DMS53 (cell line): ENCODE results near the gene ZBTB7C.

ENCODE experiments used
- DNase-seq: peaks from one replicate; lab custom pipeline; 2025; lab: John Stamatoyannopoulos, UW

Gene ZBTB7C

GRCh38 chr18:48323151-48323550, 86.0 kb downstream of the ZBTB7C start:
- DNase-seq = no peak

GRCh38 chr18:48321536-48321935, 87.6 kb downstream of the ZBTB7C start:
- DNase-seq = no peak

GRCh38 chr18:48321121-48321520, 88.1 kb downstream of the ZBTB7C start:
- DNase-seq = peak; percentile 84

GRCh38 chr18:48320639-48320945, 88.6 kb downstream of the ZBTB7C start:
- DNase-seq = no peak

GRCh38 chr18:48319801-48320638, 89.2 kb downstream of the ZBTB7C start:
- DNase-seq = peak; percentile 100

- no peak for DNase-seq
Measured at GRCh38 chr18:48318436-48318835, 90.7 kb downstream of the ZBTB7C start.

GRCh38 chr18:48317781-48318381, 91.3 kb downstream of the ZBTB7C start:
- DNase-seq = no peak

- no peak for DNase-seq
Measured at GRCh38 chr18:48316177-48316576, 93.0 kb downstream of the ZBTB7C start.

- DNase-seq = no peak
Measured at GRCh38 chr18:48314690-48315089, 94.5 kb downstream of the ZBTB7C start.

GRCh38 chr18:48313792-48314191, 95.4 kb downstream of the ZBTB7C start:
- no peak for DNase-seq

GRCh38 chr18:48312066-48312465, 97.1 kb downstream of the ZBTB7C start:
- DNase-seq = no peak

- DNase-seq = no peak
Measured at GRCh38 chr18:48310999-48311398, 98.2 kb downstream of the ZBTB7C start.

- no peak for DNase-seq
Measured at GRCh38 chr18:48310353-48310752, 98.8 kb downstream of the ZBTB7C start.

- no peak for DNase-seq
Measured at GRCh38 chr18:48308755-48309575, 100.2 kb downstream of the ZBTB7C start.

GRCh38 chr18:48308027-48308635, 101.1 kb downstream of the ZBTB7C start:
- DNase-seq = peak; percentile 87

- DNase-seq = no peak
Measured at GRCh38 chr18:48306838-48307237, 102.3 kb downstream of the ZBTB7C start.

- no peak for DNase-seq
Measured at GRCh38 chr18:48304906-48305693, 104.1 kb downstream of the ZBTB7C start.

GRCh38 chr18:48303883-48304282, 105.3 kb downstream of the ZBTB7C start:
- DNase-seq = no peak

GRCh38 chr18:48302736-48303135, 106.4 kb downstream of the ZBTB7C start:
- no peak for DNase-seq

- peak; percentile 98 for DNase-seq
Measured at GRCh38 chr18:48300463-48300961, 108.7 kb downstream of the ZBTB7C start.

GRCh38 chr18:48297139-48297538, 112.0 kb downstream of the ZBTB7C start:
- DNase-seq = peak; percentile 69
